GM19455 (cell line): ENCODE results near the gene UNC79.
"Not testable (repeated sequence)": the region's sequence is repeated elsewhere in the genome, so short reads cannot be mapped to it uniquely, and the experiment has no call there.

Source experiments
- ATAC-seq: cut with Tn5 transposase; IDR thresholded peaks from one replicate; pipeline ENCODE4 v1.9.1; 2021; ENCODE audit not compliant: unreplicated experiment

The UNC79 gene

DNA sequence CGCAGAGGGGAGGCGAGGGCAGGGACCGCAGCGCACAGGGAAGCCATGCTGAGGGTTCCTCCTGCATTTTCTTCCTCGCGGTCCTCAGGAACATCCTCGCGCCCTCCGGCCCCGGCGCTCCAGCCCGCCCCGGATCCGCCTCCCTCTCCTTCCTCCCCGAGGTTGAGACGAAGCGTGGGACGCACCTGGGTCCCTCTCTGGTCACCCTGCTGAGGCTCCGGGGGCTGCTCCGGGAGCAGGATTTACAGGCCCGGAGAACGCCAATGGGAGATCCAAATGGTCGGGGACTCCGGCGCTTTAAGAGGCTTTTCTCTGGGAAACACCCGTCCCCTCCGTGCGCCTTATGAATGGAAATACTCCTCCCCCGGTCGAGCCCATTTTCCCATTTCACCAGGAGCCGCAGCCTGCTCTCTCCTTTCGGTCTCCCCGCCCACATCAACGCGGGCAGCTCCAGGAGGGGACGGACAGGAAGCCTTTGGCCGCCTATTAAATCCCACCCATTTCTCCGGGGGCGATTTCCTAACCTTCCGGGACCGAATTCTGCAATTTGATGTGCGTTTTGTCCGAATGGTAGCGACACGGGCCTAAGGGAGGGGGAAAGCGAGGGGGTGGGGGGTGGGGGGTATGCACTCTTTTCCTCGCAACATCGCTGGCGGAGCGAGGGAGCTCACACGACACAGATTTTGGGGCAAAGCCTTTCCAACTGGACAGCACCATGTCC lies at the start of gene UNC79:
TSS of gene UNC79 (plus strand) at position 625 of the 721 bp plus-strand sequence. CDS start at position 716, 91 bp downstream.
- ATAC-seq = no peak

DNA sequence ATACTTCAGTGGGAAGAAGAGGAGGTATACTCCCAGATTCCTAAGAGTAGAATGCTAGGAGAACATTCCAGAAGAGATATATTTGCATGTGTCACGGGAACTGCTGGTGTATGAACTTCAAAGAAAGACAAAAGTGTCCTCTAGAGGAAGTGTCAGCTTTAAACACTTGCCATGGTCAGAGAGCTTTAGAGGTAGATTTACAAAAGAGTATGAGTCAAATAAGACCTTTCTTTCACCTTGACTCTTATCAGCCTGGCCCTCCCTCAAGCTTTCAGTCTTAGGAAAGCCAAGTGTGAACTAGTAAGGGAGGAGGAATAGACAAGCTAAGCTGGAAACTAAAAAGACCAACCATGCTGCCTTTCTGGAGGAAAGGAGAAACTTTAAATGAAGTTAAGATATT lies 49.1 kb upstream of the UNC79 start:
- ATAC-seq = no peak

DNA sequence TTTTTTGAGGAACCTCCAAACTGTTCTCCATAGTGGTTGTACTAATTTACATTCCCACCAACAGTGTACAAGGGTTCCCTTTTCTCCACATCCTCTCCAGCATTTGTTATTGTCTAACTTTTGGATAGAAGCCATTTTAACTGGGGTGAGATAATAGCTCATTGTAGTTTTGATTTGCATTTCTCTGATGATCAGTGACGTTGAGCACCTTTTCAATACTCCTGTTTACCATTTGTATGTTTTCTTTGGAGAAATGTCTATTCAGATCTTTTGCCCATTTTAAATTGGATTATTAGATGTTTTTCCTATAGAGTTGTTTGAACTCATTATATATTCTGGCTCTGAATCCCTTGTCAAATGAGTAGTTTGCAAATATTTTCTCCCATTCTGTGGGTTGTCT lies 46.5 kb upstream of the UNC79 start:
- not testable (repeated sequence) for ATAC-seq

DNA sequence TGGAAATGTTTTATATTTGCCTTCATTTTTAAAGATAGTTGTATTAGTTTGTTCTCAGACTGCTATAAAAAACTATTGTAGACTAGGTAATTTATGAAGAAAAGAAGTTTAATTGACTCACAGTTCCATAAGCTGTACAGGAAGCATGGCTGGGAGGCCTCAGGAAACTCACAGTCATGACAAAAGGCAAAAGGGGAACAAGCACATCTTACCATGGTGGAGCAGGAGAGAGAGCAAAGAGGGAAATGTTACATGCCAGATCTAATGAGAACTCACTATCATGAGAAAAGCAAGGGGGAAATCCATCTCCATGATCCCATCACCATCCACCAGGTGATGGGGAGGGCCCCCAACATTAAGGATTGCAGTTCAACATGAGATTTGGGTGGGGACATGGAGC lies 35.5 kb upstream of the UNC79 start:
- no peak for ATAC-seq

DNA sequence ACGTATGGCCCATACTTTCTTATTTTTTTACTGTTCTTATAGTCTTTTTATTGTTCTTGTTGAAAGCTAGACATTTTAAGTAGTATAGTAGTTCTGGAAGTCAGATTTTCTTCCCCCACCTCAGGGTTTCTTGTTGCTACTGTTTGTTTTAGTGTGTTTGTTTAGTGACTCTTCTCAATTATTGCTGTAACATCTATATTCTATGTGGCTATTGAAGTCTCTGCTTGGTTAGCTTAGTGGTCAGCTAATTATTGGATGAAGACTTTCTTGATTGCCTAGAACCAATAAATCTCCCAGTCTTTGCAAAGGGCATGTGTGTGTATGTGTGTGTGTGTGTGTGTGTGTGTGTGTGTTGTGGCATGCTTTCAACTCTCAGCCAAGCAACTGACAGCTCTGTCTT lies 34.3 kb upstream of the UNC79 start:
- no peak for ATAC-seq

DNA sequence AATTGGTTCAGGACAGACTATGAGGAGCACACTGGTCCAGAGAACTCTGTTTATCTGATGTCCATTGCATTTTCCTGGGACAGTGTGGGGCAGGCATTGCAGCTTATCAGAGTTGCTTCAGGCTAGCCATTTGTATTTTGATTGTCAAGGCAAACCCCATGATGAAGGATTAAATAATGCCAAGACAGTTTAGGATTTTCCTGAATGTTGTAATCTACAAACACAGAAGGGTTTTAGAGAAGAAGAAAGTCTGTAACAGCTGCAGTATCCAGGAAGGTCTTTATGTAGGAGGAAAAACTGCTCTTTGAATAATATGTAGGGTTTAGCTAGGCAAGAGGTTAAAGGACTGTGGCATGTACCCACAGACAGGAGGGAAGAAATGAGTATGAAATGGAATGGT lies 32.2 kb upstream of the UNC79 start:
- ATAC-seq = no peak

DNA sequence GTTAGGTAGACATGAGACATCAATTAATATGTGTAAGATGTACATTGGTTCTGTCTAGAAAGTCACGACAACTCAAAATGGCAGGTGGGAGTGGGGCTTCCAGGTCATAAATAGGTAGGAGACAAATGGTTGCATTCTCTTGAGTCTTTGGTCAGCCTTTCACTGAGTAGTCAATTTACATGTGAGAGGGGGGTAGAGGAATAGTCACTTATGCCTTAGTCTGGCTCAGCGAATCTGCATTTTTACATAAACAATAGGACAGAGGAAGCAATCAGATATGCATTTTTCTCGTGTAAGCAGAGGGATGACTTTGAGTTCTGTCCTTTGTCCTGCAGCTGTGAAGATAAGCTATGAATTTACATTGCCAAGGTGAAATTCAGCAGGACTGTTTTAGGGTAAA lies 27.8 kb upstream of the UNC79 start:
- ATAC-seq = no peak

DNA sequence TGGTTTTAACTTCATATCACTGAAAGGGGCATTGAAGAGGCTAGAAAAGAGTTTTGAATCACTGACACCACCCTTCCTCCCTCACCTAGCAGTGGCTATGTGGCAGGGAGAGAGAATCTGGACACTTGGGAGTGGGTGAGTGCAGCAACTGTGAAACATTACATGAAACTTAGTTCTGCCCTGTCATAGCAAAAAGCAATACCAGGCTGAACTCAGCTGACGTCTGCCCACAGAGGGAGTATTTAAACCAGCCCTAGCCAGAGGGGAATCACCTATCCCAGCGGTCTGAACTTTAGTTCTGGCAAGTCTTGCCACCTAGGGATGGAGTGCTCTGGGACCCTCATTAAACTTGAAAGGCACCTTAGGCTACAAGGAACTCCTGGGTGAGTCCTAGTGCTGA lies 20.7 kb upstream of the UNC79 start:
- no peak for ATAC-seq

DNA sequence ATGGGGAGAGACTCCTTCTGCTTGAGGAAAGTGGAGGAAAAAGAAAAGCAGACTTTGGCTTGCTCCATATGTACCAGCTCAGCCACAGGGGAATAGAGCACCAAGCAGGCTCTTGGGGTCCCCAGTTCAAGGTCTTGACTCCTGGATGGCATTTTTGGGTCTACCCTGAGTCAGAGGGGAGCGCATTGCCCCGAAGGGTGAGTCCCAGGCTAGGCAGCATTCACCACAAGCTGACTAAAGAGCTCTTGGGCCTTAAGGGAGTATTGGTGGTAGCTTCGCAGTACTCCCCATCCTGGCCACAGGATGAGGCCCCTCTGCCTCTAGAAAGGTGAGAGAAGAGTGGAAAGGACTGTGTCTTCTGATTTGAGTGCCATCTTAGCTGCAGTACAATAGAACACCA lies 19.8 kb upstream of the UNC79 start:
- ATAC-seq = no peak

DNA sequence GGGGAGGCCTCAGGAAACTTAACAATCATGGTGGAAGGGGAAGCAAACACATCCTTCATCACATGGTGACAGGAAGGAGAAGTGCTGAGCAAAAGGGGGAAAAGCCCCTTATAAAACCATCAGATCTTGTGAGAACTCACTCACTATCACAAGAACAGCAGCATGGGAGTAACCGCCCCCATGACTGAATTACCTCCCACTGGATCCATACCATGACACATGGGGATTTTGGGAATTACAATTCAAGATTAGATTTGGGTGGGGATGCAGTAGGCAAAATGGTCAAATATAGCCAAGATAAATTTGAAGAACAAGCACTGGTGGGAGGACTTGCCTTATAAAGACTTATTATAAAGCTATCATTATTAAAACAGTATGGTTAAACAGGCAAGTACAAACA lies 5.6 kb upstream of the UNC79 start:
- ATAC-seq = not testable (repeated sequence)

DNA sequence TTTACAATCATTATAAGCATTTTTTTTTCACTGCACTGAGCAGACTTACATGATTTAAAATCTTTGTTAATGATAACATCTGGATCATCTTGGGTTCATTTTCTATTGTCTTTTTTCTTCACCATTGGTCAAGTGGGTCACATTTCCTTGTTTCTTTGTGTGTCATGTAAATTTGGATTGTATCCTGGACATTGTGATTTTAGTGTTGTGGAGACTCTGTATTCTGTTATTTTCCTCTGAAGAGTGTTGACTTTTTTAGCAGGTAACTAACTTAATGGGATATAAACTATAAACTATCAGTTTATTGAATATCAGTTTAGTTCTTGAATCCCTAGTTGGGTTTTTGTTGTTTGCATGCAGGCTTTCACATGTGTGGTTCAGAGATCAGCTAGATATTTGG lies 4.0 kb upstream of the UNC79 start:
- ATAC-seq = no peak

DNA sequence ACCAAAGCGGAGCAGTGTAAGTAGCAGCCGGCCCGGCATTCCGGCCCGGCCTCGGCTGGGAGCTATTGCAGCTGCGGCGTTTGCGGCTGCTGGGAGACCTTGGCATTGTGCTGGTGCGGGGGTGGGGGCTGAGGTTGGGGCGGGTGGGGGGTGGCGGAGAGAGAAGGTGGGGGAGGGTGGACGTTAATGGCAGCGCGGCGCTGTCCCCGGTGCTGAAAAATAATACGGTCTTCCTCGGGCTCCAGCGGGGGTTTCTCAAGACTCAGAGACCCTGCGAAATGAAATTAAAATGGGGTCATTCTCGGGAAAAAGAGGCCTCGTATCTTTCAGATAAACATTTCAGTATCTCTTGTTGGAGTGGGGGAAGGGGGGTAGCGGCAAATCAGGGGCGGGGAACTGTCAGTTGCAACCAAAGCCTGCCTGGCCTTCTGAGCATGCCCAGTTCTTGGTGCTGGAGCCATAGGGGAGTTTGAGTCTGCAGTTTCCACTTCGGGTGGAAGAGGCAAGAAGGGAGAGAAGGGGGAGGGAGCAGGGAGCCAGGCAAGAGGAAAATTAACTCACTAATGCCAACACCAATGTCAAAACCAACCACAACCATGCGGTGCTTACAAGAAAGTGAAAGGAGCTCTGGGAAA lies 414 bp downstream of the UNC79 start:
- no peak for ATAC-seq

DNA sequence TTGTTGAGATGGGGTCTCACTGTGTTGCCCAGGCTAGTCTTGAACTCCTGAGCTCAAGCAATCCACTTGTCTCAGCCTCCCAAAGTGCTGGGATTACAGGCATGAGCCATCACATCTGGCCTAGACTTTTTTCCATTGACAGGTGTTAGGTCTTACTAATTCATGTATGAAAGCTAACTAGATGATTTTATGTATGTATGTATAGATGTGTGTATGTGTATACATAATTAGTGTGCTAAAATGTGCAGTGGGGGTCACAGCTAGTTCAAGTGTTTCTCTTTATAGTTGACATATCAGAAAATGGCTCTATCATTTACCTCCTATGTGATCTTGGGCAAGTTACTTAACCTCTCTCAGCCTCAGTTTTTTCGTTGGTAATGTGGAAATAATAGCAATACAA lies 23.5 kb downstream of the UNC79 start:
- ATAC-seq = no peak

DNA sequence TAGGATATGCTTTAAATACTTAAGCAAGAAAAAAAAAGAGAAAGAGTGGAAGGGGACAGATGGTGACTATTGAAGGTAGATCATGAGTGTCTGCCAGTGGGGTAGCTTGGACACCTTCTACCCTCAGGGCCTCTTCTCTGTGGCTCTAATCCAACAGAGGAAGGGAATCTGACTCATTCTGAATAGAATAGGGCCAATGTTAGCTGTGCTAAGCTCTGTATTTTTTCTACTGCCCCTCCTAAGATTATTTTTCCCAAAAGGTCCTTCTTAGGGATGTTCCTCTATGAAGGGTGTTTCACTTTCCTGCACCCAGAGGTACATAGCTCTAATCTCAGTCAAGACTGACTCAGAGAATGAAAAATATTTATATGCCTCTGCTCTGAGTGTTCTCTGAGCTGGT lies 25.6 kb downstream of the UNC79 start:
- ATAC-seq = no peak

DNA sequence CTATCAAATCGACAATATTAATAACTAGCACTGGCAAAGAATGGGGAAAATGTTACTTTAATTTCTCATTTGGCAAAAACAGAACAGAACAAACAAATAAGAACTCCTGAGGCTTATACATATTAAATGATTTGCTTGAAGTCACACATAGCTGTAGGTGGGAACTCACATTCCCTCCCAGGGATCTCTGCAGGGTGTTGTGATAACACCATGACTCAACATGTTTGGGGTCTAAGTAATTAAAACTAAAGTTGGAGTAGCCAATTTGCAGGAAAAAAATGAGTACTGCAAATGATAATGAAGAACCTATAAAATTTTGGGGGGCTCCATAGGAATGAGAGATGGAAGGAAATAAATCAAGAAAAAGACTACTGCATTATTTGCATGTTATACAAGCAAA lies 27.5 kb downstream of the UNC79 start:
- ATAC-seq = no peak

DNA sequence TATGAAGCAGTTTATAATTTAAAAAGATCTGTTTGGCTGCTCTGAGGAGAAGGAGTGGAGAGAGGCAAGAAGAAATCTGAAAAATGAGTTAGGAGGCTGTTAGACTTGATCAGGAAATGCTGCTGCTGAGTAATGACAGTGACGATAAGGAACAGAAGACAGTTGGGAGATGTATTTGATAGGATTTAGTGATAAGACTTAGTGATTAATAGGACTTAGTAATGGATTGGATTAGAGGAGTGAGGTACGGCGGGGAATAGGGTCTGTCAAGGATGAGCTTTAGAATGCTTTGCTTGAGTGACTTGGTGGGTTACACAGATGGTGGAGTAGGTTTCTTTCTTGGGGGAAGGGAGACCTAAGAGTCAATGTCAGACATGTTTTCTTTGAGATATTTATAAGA lies 31.7 kb downstream of the UNC79 start:
- no peak for ATAC-seq

DNA sequence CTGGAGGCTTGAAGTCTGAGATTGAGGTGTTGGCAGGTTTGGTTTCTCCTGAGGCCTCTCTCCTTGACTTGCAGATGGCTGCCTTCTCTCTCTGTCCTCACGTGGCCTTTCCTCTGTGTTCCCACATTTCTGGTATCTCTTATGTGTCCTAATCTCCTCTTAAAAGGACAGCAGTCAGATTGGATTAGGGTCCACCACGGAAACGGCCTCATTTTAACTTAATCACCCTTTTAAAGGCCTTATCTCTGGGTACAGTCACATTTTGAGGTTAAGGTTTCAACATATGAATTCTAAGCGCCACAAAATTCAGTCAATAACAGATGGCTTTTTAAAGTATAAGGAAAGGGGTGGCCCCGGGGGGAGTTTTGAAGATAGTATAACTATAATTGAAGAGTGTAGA lies 33.5 kb downstream of the UNC79 start:
- ATAC-seq = no peak

DNA sequence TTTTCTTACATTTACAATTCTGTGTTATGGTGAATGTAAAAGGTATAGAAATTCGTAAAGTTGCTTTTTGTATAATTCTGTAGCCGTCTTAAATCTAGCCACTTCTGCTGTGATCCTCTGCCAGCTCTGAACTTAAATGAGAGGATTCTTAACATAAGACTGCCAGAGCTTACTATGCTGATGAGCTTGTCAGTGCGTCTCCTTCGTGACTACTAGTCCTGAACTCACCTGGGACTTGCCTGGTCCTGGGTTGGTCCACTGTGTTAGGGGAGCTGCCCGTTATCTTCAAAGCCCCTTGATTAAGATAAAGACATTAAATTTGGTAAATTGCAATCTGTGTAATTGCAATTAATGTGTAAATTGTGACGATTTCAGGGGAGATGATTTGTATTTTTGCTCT lies 44.7 kb downstream of the UNC79 start:
- no peak for ATAC-seq

DNA sequence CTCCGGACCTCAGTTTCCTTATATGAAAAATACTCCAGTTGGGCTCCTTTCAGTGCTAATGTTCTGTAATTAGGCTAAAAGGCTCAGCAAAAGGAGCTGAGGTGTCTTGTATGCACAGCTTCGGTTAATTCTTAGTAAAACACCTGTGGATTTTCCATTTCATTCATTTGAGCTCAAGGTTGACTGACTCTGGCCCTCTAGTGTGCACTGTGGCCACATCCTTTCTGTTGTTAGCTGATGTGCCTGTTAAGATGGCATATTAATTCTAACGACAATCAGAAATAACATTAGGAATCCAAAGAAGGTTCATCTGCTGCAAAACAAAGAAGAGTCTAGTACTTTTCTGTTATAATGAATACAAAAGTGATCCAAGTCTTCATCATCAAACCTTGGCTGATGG lies 45.6 kb downstream of the UNC79 start:
- ATAC-seq = no peak

DNA sequence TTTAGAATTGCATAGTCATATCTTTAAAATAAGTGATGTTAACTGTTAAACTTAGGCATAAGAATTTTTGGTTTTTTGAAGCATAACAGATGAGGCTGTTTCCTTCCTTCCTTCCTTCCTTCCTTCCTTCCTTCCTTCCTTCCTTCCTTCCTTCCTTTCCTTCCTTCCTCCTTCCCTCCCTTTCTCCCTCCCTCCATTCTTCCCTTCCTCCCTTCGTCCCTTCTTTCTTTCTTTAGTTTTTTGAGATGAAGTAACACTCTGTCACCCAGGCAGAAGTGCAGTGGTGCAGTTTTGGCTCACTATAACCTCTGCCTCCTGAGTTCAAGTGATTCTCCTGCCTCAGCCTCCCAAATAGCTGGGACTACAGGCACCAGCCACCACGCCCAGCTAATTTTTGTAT lies 48.3 kb downstream of the UNC79 start:
- not testable (repeated sequence) for ATAC-seq

DNA sequence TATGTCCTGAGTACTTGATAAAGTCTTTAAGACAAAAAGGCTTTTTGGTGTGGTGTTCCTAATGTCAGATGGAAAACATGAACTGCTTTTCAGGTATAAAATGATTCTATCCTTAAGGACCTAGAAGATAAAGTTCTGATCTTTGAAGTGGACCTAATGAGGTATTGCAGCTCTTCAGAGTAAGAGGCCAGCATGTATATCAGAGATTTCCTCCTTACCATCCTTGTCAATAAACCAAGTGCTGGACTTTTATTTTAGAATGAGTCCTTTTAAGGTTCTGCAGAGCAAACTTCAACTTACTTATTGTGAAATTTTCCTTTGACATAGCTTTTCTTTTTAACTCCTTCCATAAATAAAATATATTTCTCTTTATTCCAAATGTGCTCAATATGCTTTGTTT lies 50.1 kb downstream of the UNC79 start:
- no peak for ATAC-seq

DNA sequence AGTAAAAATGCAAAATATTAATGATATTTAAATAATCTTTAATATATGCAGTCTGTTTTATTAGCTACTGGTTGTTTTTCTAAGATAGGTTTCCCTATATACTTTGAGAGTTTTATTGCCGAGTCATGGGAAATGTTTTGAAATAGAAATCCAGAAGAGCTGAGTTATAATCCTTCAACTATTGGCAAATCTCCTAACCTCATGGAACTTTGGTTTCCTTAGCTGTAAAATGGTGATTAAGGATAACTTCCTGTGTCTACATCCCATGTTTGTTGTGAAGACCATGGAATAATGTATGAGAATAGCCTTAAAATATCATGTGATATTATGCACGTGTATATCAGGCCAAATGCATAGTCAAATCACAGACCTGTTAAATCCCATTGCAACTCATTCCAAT lies 51.0 kb downstream of the UNC79 start:
- ATAC-seq = no peak

DNA sequence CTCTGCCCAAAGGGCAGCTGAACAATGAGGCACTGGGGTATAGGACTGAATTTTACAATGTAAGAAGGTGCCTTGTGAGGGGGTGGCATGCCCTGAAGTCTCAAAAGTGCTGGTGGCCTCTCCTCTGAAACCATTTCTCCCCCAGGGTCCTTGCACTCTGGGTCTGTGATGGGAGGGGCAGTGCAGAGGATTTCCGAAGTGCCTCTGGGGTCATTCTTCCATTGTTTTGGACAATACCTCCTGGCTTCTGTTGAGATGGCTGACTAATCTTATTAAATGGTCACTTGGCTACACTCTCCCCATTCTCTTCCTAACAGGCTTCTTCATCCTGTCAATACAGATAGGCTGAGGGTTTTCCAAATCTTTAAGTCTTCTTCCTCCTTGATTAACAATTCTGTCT lies 59.3 kb downstream of the UNC79 start:
- ATAC-seq = no peak
